Measurements from ENCODE around the gene ACADL. TPM values are rescaled to one million over a fixed set of nuclear protein-coding genes. Genes with fewer than 3 reads are reported as not detected.
"Not testable (repeated sequence)": the region's sequence is repeated elsewhere in the genome, so short reads cannot be mapped to it uniquely, and the experiment has no call there.

ACADL gene
- total and polyA plus RNA-seq, 2 donors (not counting 3 experiments of a cell fraction or from before 2014, with no cell fraction given), result not detected

- not testable (repeated sequence) for BruUV-seq (replicated peaks); FAIRE-seq
- CTCF ChIA-PET, result interaction anchor here (1.2 to 1.3 kb wide), 2 partner anchors 11 to 18 kb away, joined by 3 read pairs; no protein-coding TSS in a partner anchor
These were observed 48.1 kb downstream of the ACADL start for GRCh38 chr2:210177115-210177514.

GRCh38 chr2:210174086-210174485, 51.2 kb downstream of the ACADL start:
- Histone ChIP-seq H3K9ac (replicated peaks; ENCODE audit: extremely low read depth, insufficient read depth, low read length) (no peak overlapping the region), H3K4me3 (replicated peaks in 1 of 3; ENCODE audit: insufficient read depth in 1 of 3, low read depth in 1 of 3, low read length in 3 of 3) (no peak overlapping the region), H3K9me1 (replicated peaks; ENCODE audit: control insufficient read depth, extremely low read depth, insufficient read depth, low read length) (no peaks in the 10 kb centered on the region), H3K4me2 (ENCODE audit: insufficient read depth, low read length) (no peak overlapping the region), H3K4me1 (ENCODE audit: control insufficient read depth, extremely low read depth, insufficient read depth, low read length) (peaks cover 4% of the 10 kb centered on the region), H2AFZ (ENCODE audit: low read depth, low read length) (no peak overlapping the region), H3K27me3 (ENCODE audit: control insufficient read depth in 2 of 2, insufficient read depth in 2 of 2, low read length in 2 of 2) (peaks cover 5 to 13% of the 10 kb centered on the region in 2 experiments), H3K79me2 (ENCODE audit: control insufficient read depth, insufficient read depth, low read length) (peaks cover 4% of the 10 kb centered on the region), H4K20me1 (replicated peaks; ENCODE audit: control insufficient read depth, extremely low read depth, insufficient read depth, low read length) (no peaks in the 10 kb centered on the region), H3K27ac (ENCODE audit: insufficient read depth, low read depth, low read length) (no peak overlapping the region), H3K9me3 (replicated peaks; ENCODE audit: control insufficient read depth, insufficient read depth, low read length) (no peaks in the 10 kb centered on the region), H3K36me3 (ENCODE audit: control insufficient read depth in 2 of 2, extremely low read depth in 1 of 2, insufficient read depth in 2 of 2, low read length in 2 of 2) (no peaks in the 10 kb centered on the region)
- TF ChIP-seq GATA2 (IDR thresholded peaks at IDR 0.05; ENCODE audit: insufficient read depth, insufficient read length, low read depth, low read length) (no peak), EZH2 (IDR thresholded peaks at IDR 0.05; ENCODE audit: borderline replicate concordance, low read depth, low read length, severe bottlenecking) (no peak), MYC (IDR thresholded peaks at IDR 0.05; ENCODE audit: low read depth, low read length) (no peak), POLR2A (IDR thresholded peaks at IDR 0.05; ENCODE audit: low read depth, low read length) (no peak), FOS (IDR thresholded peaks at IDR 0.05; ENCODE audit: borderline replicate concordance, insufficient read depth, low read length) (no peak), POLR2AphosphoS5 (IDR thresholded peaks at IDR 0.05; ENCODE audit: insufficient read depth, low read depth, low read length) (no peak), CTCF (IDR thresholded peaks at IDR 0.05; ENCODE audit: extremely low read depth in 1 of 2, insufficient read depth in 1 of 2, low read depth in 1 of 2, low read length in 2 of 2) (no peak), MAX (IDR thresholded peaks at IDR 0.05; ENCODE audit: insufficient read depth, insufficient read length) (no peak), JUN (IDR thresholded peaks at IDR 0.05; ENCODE audit: borderline replicate concordance, insufficient read depth, insufficient read length, low read depth) (no peak)
- intact Hi-C loops (cut with micrococcal nuclease), result loop anchor here (5.0 to 10.0 kb wide), 4 partner anchors 87 to 809 kb away; no protein-coding TSS in a partner anchor
- ChIA-PET CTCF (interaction anchor here (0.9 kb wide), 1 partner anchor 14 kb away, joined by 3 read pairs; no protein-coding TSS in a partner anchor), POLR2A (no interaction called here)
- dilution Hi-C loops (cut with MboI; ENCODE audit: extremely low pct_ligation_motif_present, low sequenced_read_pairs), result no loop called here
- FAIRE-seq (no peak), DNase-seq (ENCODE audit: low read depth, low spot score) (no peak)
- no TSS peak for BruUV-seq (replicated peaks)

More at GRCh38 chr2:210177115-210177514, 48.1 kb downstream of the ACADL start:
- POLR2A ChIA-PET; H3K9me1 ChIP-seq (replicated peaks; ENCODE audit: control insufficient read depth, extremely low read depth, insufficient read depth, low read length); DNase-seq (ENCODE audit: low read depth, low spot score); H2AFZ ChIP-seq (ENCODE audit: low read depth, low read length); H3K36me3 ChIP-seq (ENCODE audit: control insufficient read depth in 2 of 2, extremely low read depth in 1 of 2, insufficient read depth in 2 of 2, low read length in 2 of 2); dilution Hi-C loops (cut with MboI; ENCODE audit: extremely low pct_ligation_motif_present, low sequenced_read_pairs); H3K27ac ChIP-seq (ENCODE audit: insufficient read depth, low read depth, low read length); H3K4me1 ChIP-seq (ENCODE audit: control insufficient read depth, extremely low read depth, insufficient read depth, low read length); H4K20me1 ChIP-seq (replicated peaks; ENCODE audit: control insufficient read depth, extremely low read depth, insufficient read depth, low read length); H3K9ac ChIP-seq (replicated peaks; ENCODE audit: extremely low read depth, insufficient read depth, low read length); H3K4me2 ChIP-seq (ENCODE audit: insufficient read depth, low read length); H3K4me3 ChIP-seq (replicated peaks in 1 of 3; ENCODE audit: insufficient read depth in 1 of 3, low read depth in 1 of 3, low read length in 3 of 3); H3K9me3 ChIP-seq (replicated peaks; ENCODE audit: control insufficient read depth, insufficient read depth, low read length); H3K79me2 ChIP-seq (ENCODE audit: control insufficient read depth, insufficient read depth, low read length): not testable (repeated sequence)
- intact Hi-C loops (cut with micrococcal nuclease), result loop anchor here (10.0 kb wide), 3 partner anchors 652 to 812 kb away; no protein-coding TSS in a partner anchor
- peaks cover 8 to 21% of the 10 kb centered on the region in 2 experiments for H3K27me3 ChIP-seq (ENCODE audit: control insufficient read depth in 2 of 2, insufficient read depth in 2 of 2, low read length in 2 of 2)
- peak; percentile 5 for TF ChIP-seq EZH2 (IDR thresholded peaks at IDR 0.05; ENCODE audit: borderline replicate concordance, low read depth, low read length, severe bottlenecking)

All from endothelial cell of umbilical vein (primary cell).